GM23338 (cell line): ENCODE data around the gene ERC2. TPM values are rescaled to one million over a fixed set of nuclear protein-coding genes. Genes with fewer than 3 reads are reported as not detected.

Experiments
- ATAC-seq: fragments of 200-7000 bp; cut with Tn5 transposase; 3 replicates; pipeline ENCODE4 v1.9.1; 2020
- DNase-seq: peaks from one replicate; pipeline ENCODE4 v3.0.0-alpha.2; 2015; ENCODE audit warnings: low spot score
- H2AFZ ChIP-seq: fragments of 200-600 bp; sonication (generic); 2 replicates; pipeline ENCODE4 v1.8.0; 2016; ENCODE audit warnings: antibody characterized with exemption, mild to moderate bottlenecking, moderate library complexity
- H3F3A ChIP-seq: fragments of 200-600 bp; sonication (generic); replicated peaks from 2 replicates; pipeline ENCODE4 v1.8.0; 2017; ENCODE audit warnings: antibody characterized with exemption, mixed run types, low read depth
- H3K27ac ChIP-seq: fragments of 200-600 bp; sonication (generic); 2 replicates; pipeline ENCODE4 v1.6.1; 2016; ENCODE audit warnings: low read depth
- H3K27me3 ChIP-seq: fragments of 200-600 bp; sonication (generic); 2 replicates; pipeline ENCODE4 v1.8.0; 2016; ENCODE audit warnings: mild to moderate bottlenecking, mixed run types, moderate library complexity; ENCODE audit not compliant: insufficient read depth
- H3K36me3 ChIP-seq: fragments of 200-600 bp; sonication (generic); 2 replicates; pipeline ENCODE4 v1.8.0; 2016; ENCODE audit warnings: mild to moderate bottlenecking; ENCODE audit not compliant: insufficient read depth
- H3K4me1 ChIP-seq: fragments of 200-600 bp; sonication (generic); 2 replicates; pipeline ENCODE4 v1.8.0; 2016; ENCODE audit warnings: mild to moderate bottlenecking, moderate library complexity; ENCODE audit not compliant: insufficient read depth
- H3K4me2 ChIP-seq: fragments of 200-600 bp; sonication (generic); 2 replicates; pipeline ENCODE4 v1.7.1; 2017; ENCODE audit warnings: mixed run types
- H3K4me3 ChIP-seq: fragments of 200-600 bp; sonication (generic); 2 replicates; pipeline ENCODE4 v1.6.1; 2016; ENCODE audit warnings: mixed run types
- H3K79me2 ChIP-seq: fragments of 200-600 bp; sonication (generic); replicated peaks from 2 replicates; pipeline ENCODE4 v1.8.0; 2017; ENCODE audit warnings: mild to moderate bottlenecking; ENCODE audit not compliant: insufficient read depth
- H3K9me2 ChIP-seq: fragments of 200-600 bp; sonication (generic); 2 replicates; pipeline ENCODE4 v1.8.0; 2017; ENCODE audit not compliant: insufficient read depth
- H4K20me1 ChIP-seq: fragments of 200-600 bp; sonication (generic); replicated peaks from 2 replicates; pipeline ENCODE4 v1.8.0; 2017; ENCODE audit warnings: mild to moderate bottlenecking; ENCODE audit not compliant: insufficient read depth
- H3K27ac Mint-ChIP-seq: 2 replicates; pipeline ENCODE4 v1.8.0; 2020; ENCODE audit warnings: inconsistent platforms, mild to moderate bottlenecking, moderate library complexity, mixed read lengths
- H3K27me3 Mint-ChIP-seq: 3 replicates; pipeline ENCODE4 v1.8.0; 2022; ENCODE audit warnings: low read depth, mild to moderate bottlenecking, moderate library complexity, mixed read lengths, inconsistent platforms; ENCODE audit not compliant: insufficient read depth, poor library complexity
- H3K36me3 Mint-ChIP-seq: 3 replicates; pipeline ENCODE4 v1.8.0; 2021; ENCODE audit warnings: low read depth, mild to moderate bottlenecking, inconsistent platforms, moderate library complexity, mixed read lengths
- H3K4me1 Mint-ChIP-seq: 3 replicates; pipeline ENCODE4 v1.8.0; 2020; ENCODE audit warnings: mild to moderate bottlenecking, inconsistent platforms, mixed read lengths
- H3K4me3 Mint-ChIP-seq: 3 replicates; pipeline ENCODE4 v1.8.0; 2021; ENCODE audit warnings: moderate library complexity, mild to moderate bottlenecking, inconsistent platforms, mixed read lengths
- H3K9me3 Mint-ChIP-seq: 3 replicates; pipeline ENCODE4 v1.8.0; 2020; ENCODE audit warnings: moderate library complexity, mild to moderate bottlenecking, inconsistent platforms, mixed read lengths
- NANOG ChIP-seq: IDR thresholded peaks from 2 replicates; pipeline ENCODE4 v1.6.1; 2016; ENCODE audit warnings: antibody characterized with exemption, borderline replicate concordance
- STAT1 ChIP-seq: IDR thresholded peaks from one replicate; pipeline ENCODE4 v1.6.1; 2016; ENCODE audit warnings: antibody characterized with exemption; ENCODE audit not compliant: unreplicated experiment
- ZNF331 ChIP-seq: fragments of 250-450 bp; sonication (Bioruptor Pico); IDR thresholded peaks from 2 replicates; pipeline ENCODE4 v1.5.0; 2020; ENCODE audit warnings: low read depth, mild to moderate bottlenecking, moderate library complexity
- ZNF462 ChIP-seq: fragments of 250-450 bp; sonication (Bioruptor Pico); IDR thresholded peaks from 2 replicates; pipeline ENCODE4 v1.5.0; 2020; ENCODE audit warnings: mild to moderate bottlenecking, moderate library complexity
- polyA plus RNA-seq: library from polyadenylated mRNA; unstranded; fragments of >200 nt; fragmentation: Nextera tagmentation; extraction: Ambion mirVana; gene quantifications from 2 replicates; pipeline ENCODE4 v1.2.1, GENCODE V29; 2016
- total RNA-seq: library from RNA; depleted of rRNA; stranded (reverse); fragments of >200 nt; shearing (Covaris generic); gene quantifications from 2 replicates; pipeline ENCODE4 v1.2.3, GENCODE V29; 2014
- TF ChIP-seq, protein P1 (sequence below): IDR thresholded peaks from one replicate; pipeline ENCODE4 v1.6.1; 2018; ENCODE audit warnings: antibody characterized with exemption; ENCODE audit not compliant: unreplicated experiment

Gene ERC2
- total and polyA plus RNA-seq, 2 experiments from 2014 or later, result 11.8 to 13.7 TPM

GRCh38 chr3:55537563-55537962 lies 930.7 kb downstream of the ERC2 start:
- Histone ChIP-seq H3K9me2 (peaks cover 15% of the 10 kb centered on the region; the same call in 1 of the 2 replicates), H3K79me2 (no peaks in the 10 kb centered on the region), H3K4me3 (no peak overlapping the region), H3K27me3 (no peaks in the 10 kb centered on the region), H3K4me1 (peaks cover 18% of the 10 kb centered on the region), H3K4me2 (no peak overlapping the region), H3K36me3 (no peaks in the 10 kb centered on the region), H3F3A (no peaks in the 10 kb centered on the region), H4K20me1 (no peaks in the 10 kb centered on the region), H3K27ac (no peak overlapping the region), H2AFZ (no peak overlapping the region)
- DNase-seq, result no peak
- Mint-ChIP-seq H3K4me1 (peaks cover 27% of the 10 kb centered on the region), H3K9me3 (no peaks in the 10 kb centered on the region), H3K4me3 (no peak overlapping the region), H3K36me3 (no peaks in the 10 kb centered on the region), H3K27me3 (peaks cover 2% of the 10 kb centered on the region), H3K27ac (no peak overlapping the region)
- TF ChIP-seq, protein P1, sequence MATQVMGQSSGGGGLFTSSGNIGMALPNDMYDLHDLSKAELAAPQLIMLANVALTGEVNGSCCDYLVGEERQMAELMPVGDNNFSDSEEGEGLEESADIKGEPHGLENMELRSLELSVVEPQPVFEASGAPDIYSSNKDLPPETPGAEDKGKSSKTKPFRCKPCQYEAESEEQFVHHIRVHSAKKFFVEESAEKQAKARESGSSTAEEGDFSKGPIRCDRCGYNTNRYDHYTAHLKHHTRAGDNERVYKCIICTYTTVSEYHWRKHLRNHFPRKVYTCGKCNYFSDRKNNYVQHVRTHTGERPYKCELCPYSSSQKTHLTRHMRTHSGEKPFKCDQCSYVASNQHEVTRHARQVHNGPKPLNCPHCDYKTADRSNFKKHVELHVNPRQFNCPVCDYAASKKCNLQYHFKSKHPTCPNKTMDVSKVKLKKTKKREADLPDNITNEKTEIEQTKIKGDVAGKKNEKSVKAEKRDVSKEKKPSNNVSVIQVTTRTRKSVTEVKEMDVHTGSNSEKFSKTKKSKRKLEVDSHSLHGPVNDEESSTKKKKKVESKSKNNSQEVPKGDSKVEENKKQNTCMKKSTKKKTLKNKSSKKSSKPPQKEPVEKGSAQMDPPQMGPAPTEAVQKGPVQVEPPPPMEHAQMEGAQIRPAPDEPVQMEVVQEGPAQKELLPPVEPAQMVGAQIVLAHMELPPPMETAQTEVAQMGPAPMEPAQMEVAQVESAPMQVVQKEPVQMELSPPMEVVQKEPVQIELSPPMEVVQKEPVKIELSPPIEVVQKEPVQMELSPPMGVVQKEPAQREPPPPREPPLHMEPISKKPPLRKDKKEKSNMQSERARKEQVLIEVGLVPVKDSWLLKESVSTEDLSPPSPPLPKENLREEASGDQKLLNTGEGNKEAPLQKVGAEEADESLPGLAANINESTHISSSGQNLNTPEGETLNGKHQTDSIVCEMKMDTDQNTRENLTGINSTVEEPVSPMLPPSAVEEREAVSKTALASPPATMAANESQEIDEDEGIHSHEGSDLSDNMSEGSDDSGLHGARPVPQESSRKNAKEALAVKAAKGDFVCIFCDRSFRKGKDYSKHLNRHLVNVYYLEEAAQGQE, result no peak
- TF ChIP-seq ZNF462 (no peak), NANOG (no peak), ZNF331 (CRISPR knock-in tag) (no peak), STAT1 (no peak)
- no peak for ATAC-seq
